ENCODE data around the gene CLDN4.

CLDN4 gene

GRCh38 chr7:73829921-73830680 is 695 bp upstream of the CLDN4 start:
- no peak overlapping the region for H3K27ac ChIP-seq
- ChIA-PET POLR2A (ENCODE audit: low non-redundant PET) (interaction anchor here (0.6 kb wide), 1 partner anchor 92 kb away, joined by 3 read pairs; the partner anchor contains the start of gene ABHD11), CTCF (interaction anchor here (0.6 kb wide), 1 partner anchor 93 kb away, joined by 3 read pairs; no protein-coding TSS in a partner anchor)
- TF ChIP-seq CTCF (conservative IDR thresholded peaks at IDR 0.05; ENCODE audit: low read depth), result no peak
- DNase-seq (ENCODE audit: low spot score), result no peak

GRCh38 chr7:73831584-73831833 is 713 bp downstream of the CLDN4 start:
- no peak for TF ChIP-seq CTCF (conservative IDR thresholded peaks at IDR 0.05; ENCODE audit: low read depth)
- peak overlapping the region; percentile 52 for H3K27ac ChIP-seq
- no peak for DNase-seq (ENCODE audit: low spot score)
- CTCF ChIA-PET, result interaction anchor here (0.6 to 1.2 kb wide), 2 partner anchors 25 kb away, joined by 3 to 4 read pairs; no protein-coding TSS in a partner anchor
- POLR2A ChIA-PET (ENCODE audit: low non-redundant PET), result interaction anchor here (0.6 to 1.1 kb wide), 3 partner anchors 9 to 22 kb away, joined by 3 to 4 read pairs (median 3); no protein-coding TSS in a partner anchor

GRCh38 chr7:73831834-73832651 is 1.2 kb downstream of the CLDN4 start:
- ChIA-PET CTCF (interaction anchor here (0.6 to 1.2 kb wide), 6 partner anchors 19 to 98 kb away, joined by 3 to 4 read pairs (median 4); no protein-coding TSS in a partner anchor), POLR2A (ENCODE audit: low non-redundant PET) (interaction anchor here (0.6 to 1.5 kb wide), 4 partner anchors 10 to 22 kb away, joined by 3 to 8 read pairs (median 4); no protein-coding TSS in a partner anchor)
- DNase-seq (ENCODE audit: low spot score), result peak; percentile 74
- TF ChIP-seq CTCF (conservative IDR thresholded peaks at IDR 0.05; ENCODE audit: low read depth), result no peak
- H3K27ac ChIP-seq, result peak overlapping the region; percentile 52

- no peak for DNase-seq (ENCODE audit: low spot score)
- POLR2A ChIA-PET (ENCODE audit: low non-redundant PET), result interaction anchor here (0.6 to 1.5 kb wide), 2 partner anchors 10 to 212 kb away, joined by 6 to 8 read pairs; no protein-coding TSS in a partner anchor
- no peak for TF ChIP-seq CTCF (conservative IDR thresholded peaks at IDR 0.05; ENCODE audit: low read depth)
- peak overlapping the region; percentile 52 for H3K27ac ChIP-seq
- CTCF ChIA-PET, result interaction anchor here (0.6 to 1.2 kb wide), 5 partner anchors 18 to 98 kb away, joined by 3 to 6 read pairs (median 4); no protein-coding TSS in a partner anchor
Measured at GRCh38 chr7:73832806-73833205, 2.0 kb downstream of the CLDN4 start.

GRCh38 chr7:73833251-73833919 is 2.6 kb downstream of the CLDN4 start:
- H3K27ac ChIP-seq, result peak overlapping the region; percentile 52
- DNase-seq (ENCODE audit: low spot score), result no peak
- ChIA-PET CTCF (interaction anchor here (0.5 to 0.9 kb wide), 5 partner anchors 21 to 370 kb away, joined by 3 to 6 read pairs (median 3); no protein-coding TSS in a partner anchor), POLR2A (ENCODE audit: low non-redundant PET) (interaction anchor here (0.6 to 1.5 kb wide), 3 partner anchors 10 to 213 kb away, joined by 4 to 8 read pairs (median 6); partner anchors contain the start of gene ABHD11)
- no peak for TF ChIP-seq CTCF (conservative IDR thresholded peaks at IDR 0.05; ENCODE audit: low read depth)

Data from RWPE1 (cell line).